GM12878 (cell line): ENCODE data around the gene TMEM14C. TPM values are rescaled to one million over a fixed set of nuclear protein-coding genes. Genes with fewer than 3 reads are reported as not detected.

Source experiments
- ATAC-seq: fragments of 200-7000 bp; cut with Tn5 transposase; 3 replicates; pipeline ENCODE4 v1.9.1; 2020; ENCODE audit warnings: mild to moderate bottlenecking, moderate library complexity
- BruUV-seq: library from RNA; stranded (reverse); fragments of 400-500 nt; replicated peaks from 2 replicates; lab custom pipeline; 2021; lab: Mats Ljungman, UMichigan
- CTCF ChIA-PET: fragments of 300-600 bp; sonication (Branson Sonifier 250); formaldehyde crosslinking; extraction: SDS; loops from one replicate; lab custom pipeline; 2021; ENCODE audit warnings: inconsistent platforms; lab: Yijun Ruan, JAX
- POLR2A ChIA-PET: fragments of 350-600 bp; formaldehyde crosslinking; extraction: SDS; loops from one replicate; lab custom pipeline; 2021; ENCODE audit warnings: inconsistent platforms; lab: Charles Lee
- RAD21 ChIA-PET: fragments of 300-600 bp; sonication (Branson Sonifier 250); formaldehyde crosslinking; loops from one replicate; lab custom pipeline; 2023; ENCODE audit warnings: antibody characterized with exemption; ENCODE audit not compliant: unreplicated experiment; lab: Charles Lee
- SMC1A ChIA-PET: fragments of 300-600 bp; sonication (Branson Sonifier 250); formaldehyde crosslinking; loops from one replicate; lab custom pipeline; 2023; ENCODE audit not compliant: unreplicated experiment, uncharacterized antibody; lab: Charles Lee
- DNase-seq: peaks from one replicate; pipeline ENCODE4 v3.0.0-alpha.2; 2011; ENCODE audit warnings: low read depth, low spot score
- FAIRE-seq: peaks from 3 replicates; lab custom pipeline; 2011; peaks lifted over from hg19 to GRCh38; lab: Jason Lieb, UNC
- H2AFZ ChIP-seq: 2 replicates; pipeline ENCODE4 v1.6.0; 2011; ENCODE audit warnings: low read depth, low read length, control low read depth; ENCODE audit not compliant: control insufficient read depth
- H3K27ac ChIP-seq: 2 replicates; pipeline ENCODE4 v1.5.1; 2011; ENCODE audit warnings: control low read depth; ENCODE audit not compliant: control insufficient read depth, insufficient read depth
- H3K27me3 ChIP-seq, 2 experiments: replicated peaks in 1 of 2; 2 replicates each; pipeline versions ENCODE4 v1.6.0 to v1.6.1; 2011; ENCODE audit warnings: low read length in 1 of 2; ENCODE audit not compliant: control insufficient read depth in 2 of 2, insufficient read depth in 2 of 2
- H3K36me3 ChIP-seq, 2 experiments: 2 replicates each; pipeline ENCODE4 v1.5.1; 2011; ENCODE audit warnings: low read length in 1 of 2; ENCODE audit not compliant: control insufficient read depth in 2 of 2, insufficient read depth in 2 of 2
- H3K4me1 ChIP-seq: 2 replicates; pipeline ENCODE4 v1.6.1; 2011; ENCODE audit warnings: mild to moderate bottlenecking, low read length, moderate library complexity, mixed read lengths; ENCODE audit not compliant: control insufficient read depth, insufficient read depth
- H3K4me2 ChIP-seq: 2 replicates; pipeline ENCODE4 v1.6.0; 2011; ENCODE audit warnings: control low read depth; ENCODE audit not compliant: control insufficient read depth, insufficient read depth
- H3K4me3 ChIP-seq: fragments of 200-600 bp; sonication (generic); 2 replicates; pipeline ENCODE4 v1.5.1; 2016
- H3K79me2 ChIP-seq: 2 replicates; pipeline ENCODE4 v1.6.0; 2011; ENCODE audit warnings: low read length; ENCODE audit not compliant: control insufficient read depth, insufficient read depth
- H3K9ac ChIP-seq: 2 replicates; pipeline ENCODE4 v1.8.0; 2011; ENCODE audit warnings: low read length, control low read depth, mixed read lengths; ENCODE audit not compliant: control insufficient read depth, insufficient read depth
- H3K9me3 ChIP-seq: replicated peaks from 3 replicates; pipeline ENCODE4 v1.5.1; 2011; ENCODE audit warnings: mild to moderate bottlenecking, low read length; ENCODE audit not compliant: control insufficient read depth, insufficient read depth
- H4K20me1 ChIP-seq: 2 replicates; pipeline ENCODE4 v1.6.0; 2011; ENCODE audit not compliant: control insufficient read depth, insufficient read depth
- CHD1 ChIP-seq: IDR thresholded peaks from 2 replicates; pipeline ENCODE4 v1.6.1; 2012; ENCODE audit warnings: low read depth, low read length, improper control_type of control experiment
- CREB1 ChIP-seq: IDR thresholded peaks from 2 replicates; pipeline ENCODE4 v1.6.1; 2012; ENCODE audit warnings: low read depth, mild to moderate bottlenecking, inconsistent platforms
- KLF5 ChIP-seq: fragments of 450-650 bp; IDR thresholded peaks from 2 replicates; pipeline ENCODE4 v1.6.1; 2014; ENCODE audit warnings: mild to moderate bottlenecking; ENCODE audit not compliant: partially characterized antibody
- NR2C2 ChIP-seq: IDR thresholded peaks from 2 replicates; pipeline ENCODE4 v1.6.1; 2011; ENCODE audit warnings: borderline replicate concordance, low read depth; ENCODE audit not compliant: control insufficient read depth, insufficient read length
- PAX8 ChIP-seq: fragments of 450-650 bp; IDR thresholded peaks from 2 replicates; pipeline ENCODE4 v1.6.1; 2017; ENCODE audit warnings: mild to moderate bottlenecking, moderate library complexity
- RAD51 ChIP-seq: fragments of 450-650 bp; IDR thresholded peaks from 2 replicates; pipeline ENCODE4 v1.6.1; 2016; ENCODE audit warnings: moderate library complexity, mild to moderate bottlenecking, inconsistent platforms
- SP1 ChIP-seq: IDR thresholded peaks from one replicate; pipeline ENCODE4 v1.6.1; 2011; ENCODE audit warnings: low read depth, low read length
- SREBF1 ChIP-seq: IDR thresholded peaks from 2 replicates; pipeline ENCODE4 v1.6.1; 2012; ENCODE audit warnings: mild to moderate bottlenecking, low read length
- ZNF24 ChIP-seq: fragments of 450-650 bp; IDR thresholded peaks from 2 replicates; pipeline ENCODE4 v1.6.1; 2017; ENCODE audit warnings: antibody characterized with exemption, mild to moderate bottlenecking
- ZSCAN29 ChIP-seq: fragments of 450-650 bp; IDR thresholded peaks from 2 replicates; pipeline ENCODE4 v1.6.1; 2017; ENCODE audit warnings: mild to moderate bottlenecking, moderate library complexity
- WGBS: methylation state at CpG from one replicate; pipeline ENCODE4 v1.1.6; 2016; ENCODE audit warnings: low lambda C conversion rate; ENCODE audit not compliant: insufficient replicate concordance, insufficient coverage; ENCODE audit errors: missing lambda C conversion rate; 5-methylcytosine and 5-hydroxymethylcytosine counted together
- in situ Hi-C: fragments of 300-500 bp; cut with MboI; formaldehyde crosslinking; loops from 9 replicates; pipeline ENCODE4 v1.14.3; 2018; ENCODE audit warnings: mixed read lengths
- intact Hi-C: fragments of 100-400 bp; cut with micrococcal nuclease; formaldehyde crosslinking; loops from one replicate; pipeline ENCODE4 v1.14.2; 2022; ENCODE audit not compliant: unreplicated experiment
- polyA plus RNA-seq, 11 experiments: library from polyadenylated mRNA; depleted of rRNA in 4 of 11; unstranded in 6 of 11; stranded (reverse) in 5 of 11; fragments of >200 nt; fragmentation: Nextera tagmentation in 4 of 11; fragmentation: Illumina TruSeq in 1 of 11; extraction: Ambion mirVana in 4 of 11; extraction: Trizol in 1 of 11; gene quantifications; 1 replicate in 1 of 11; 2 replicates in 10 of 11; pipeline versions ENCODE4 v1.2.1 to v1.2.3, GENCODE V29; 2011 to 2016; ENCODE audit warnings: inconsistent platforms in 2 of 11, missing spikeins in 2 of 11, low read depth in 1 of 11
- total RNA-seq, 4 experiments: library from RNA; depleted of rRNA in 3 of 4; stranded (reverse); fragments of >200 nt in 3 of 4; fragmentation: Illumina TruSeq in 1 of 4; extraction: Trizol in 1 of 4; gene quantifications; 2 replicates each; pipeline versions ENCODE4 v1.2.1 to v1.2.3, GENCODE V29; 2013 to 2021
- TF ChIP-seq, protein P1 (sequence below): IDR thresholded peaks from 2 replicates; pipeline ENCODE4 v1.6.1; 2011; ENCODE audit warnings: borderline replicate concordance, low read depth, mild to moderate bottlenecking, moderate library complexity, low read length; ENCODE audit not compliant: insufficient read depth, poor library complexity, severe bottlenecking
- TF ChIP-seq, protein P2 (sequence below): fragments of 450-650 bp; IDR thresholded peaks from 2 replicates; pipeline ENCODE4 v1.6.1; 2016; ENCODE audit warnings: mild to moderate bottlenecking
- TF ChIP-seq, protein P3 (sequence below): fragments of 450-650 bp; IDR thresholded peaks from 2 replicates; pipeline ENCODE4 v1.6.1; 2017; ENCODE audit warnings: mild to moderate bottlenecking
- TF ChIP-seq, protein P4 (sequence below): fragments of 450-650 bp; IDR thresholded peaks from 2 replicates; pipeline ENCODE4 v1.6.1; 2016; ENCODE audit warnings: mild to moderate bottlenecking
- TF ChIP-seq, protein P5 (sequence below): fragments of 450-650 bp; IDR thresholded peaks from 2 replicates; pipeline ENCODE4 v1.6.1; 2016; ENCODE audit warnings: mild to moderate bottlenecking, moderate library complexity, borderline replicate concordance

Gene TMEM14C
- total and polyA plus RNA-seq, 10 of the 15 experiments (the other 5 are each of a cell fraction or from before 2014, with no cell fraction given) = 66.0 to 224 (median 134) TPM

DNA sequence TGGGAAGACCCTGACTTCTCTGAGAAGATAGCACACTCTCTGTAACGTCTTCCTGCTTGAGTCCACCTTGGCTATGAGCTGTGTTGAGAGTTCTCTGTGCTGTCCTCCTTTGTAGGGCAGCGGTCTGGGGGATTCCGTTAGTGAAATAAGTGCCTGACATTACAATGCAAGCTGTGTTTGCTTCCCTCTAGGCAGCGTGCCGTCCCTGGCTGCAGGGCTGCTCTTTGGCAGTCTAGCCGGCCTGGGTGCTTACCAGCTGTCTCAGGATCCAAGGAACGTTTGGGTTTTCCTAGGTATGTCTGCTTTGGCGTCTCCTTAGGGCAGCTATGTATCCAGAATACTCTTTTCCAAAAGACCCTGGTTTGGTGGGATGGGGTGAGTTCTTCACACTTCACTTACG lies 2.8 kb downstream of the TMEM14C start:
- in situ Hi-C loops (no loop called here), intact Hi-C loops (loop anchor here (10.0 kb wide), 1 partner anchor 191 kb away; no protein-coding TSS in a partner anchor)
- Histone ChIP-seq H3K27me3 (no peaks in the 10 kb centered on the region), H2AFZ (no peak overlapping the region), H3K4me2 (no peak overlapping the region), H3K4me3 (no peak overlapping the region), H4K20me1 (no peaks in the 10 kb centered on the region), H3K36me3 (peaks cover 0 to 3% of the 10 kb centered on the region in 2 experiments; a peak in 1 of 4 replicates), H3K9ac (no peak overlapping the region), H3K27ac (no peak overlapping the region), H3K9me3 (no peaks in the 10 kb centered on the region), H3K4me1 (no peaks in the 10 kb centered on the region; the same call in 1 of the 2 replicates), H3K79me2 (peaks cover 13% of the 10 kb centered on the region)
- CTCF ChIA-PET = no interaction called here
- SMC1A ChIA-PET = interaction anchor here (1.1 to 1.2 kb wide), 2 partner anchors 12 to 247 kb away, joined by 3 to 5 read pairs; no protein-coding TSS in a partner anchor
- DNase-seq (no peak), FAIRE-seq (no peak), ATAC-seq (no peak)
- 92% methylated on average over 9 of the region's 9 CpGs for WGBS
- BruUV-seq = no TSS peak
- RAD21 ChIA-PET = no interaction called here
- POLR2A ChIA-PET = no interaction called here
- TF ChIP-seq ZSCAN29 (no peak), CREB1 (no peak), SP1 (no peak), KLF5 (no peak), CHD1 (no peak), PAX8 (no peak), SREBF1 (no peak), RAD51 (no peak), NR2C2 (no peak), ZNF24 (no peak)
- TF ChIP-seq, protein P1, sequence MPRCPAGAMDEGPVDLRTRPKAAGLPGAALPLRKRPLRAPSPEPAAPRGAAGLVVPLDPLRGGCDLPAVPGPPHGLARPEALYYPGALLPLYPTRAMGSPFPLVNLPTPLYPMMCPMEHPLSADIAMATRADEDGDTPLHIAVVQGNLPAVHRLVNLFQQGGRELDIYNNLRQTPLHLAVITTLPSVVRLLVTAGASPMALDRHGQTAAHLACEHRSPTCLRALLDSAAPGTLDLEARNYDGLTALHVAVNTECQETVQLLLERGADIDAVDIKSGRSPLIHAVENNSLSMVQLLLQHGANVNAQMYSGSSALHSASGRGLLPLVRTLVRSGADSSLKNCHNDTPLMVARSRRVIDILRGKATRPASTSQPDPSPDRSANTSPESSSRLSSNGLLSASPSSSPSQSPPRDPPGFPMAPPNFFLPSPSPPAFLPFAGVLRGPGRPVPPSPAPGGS = no peak
- TF ChIP-seq, protein P2, sequence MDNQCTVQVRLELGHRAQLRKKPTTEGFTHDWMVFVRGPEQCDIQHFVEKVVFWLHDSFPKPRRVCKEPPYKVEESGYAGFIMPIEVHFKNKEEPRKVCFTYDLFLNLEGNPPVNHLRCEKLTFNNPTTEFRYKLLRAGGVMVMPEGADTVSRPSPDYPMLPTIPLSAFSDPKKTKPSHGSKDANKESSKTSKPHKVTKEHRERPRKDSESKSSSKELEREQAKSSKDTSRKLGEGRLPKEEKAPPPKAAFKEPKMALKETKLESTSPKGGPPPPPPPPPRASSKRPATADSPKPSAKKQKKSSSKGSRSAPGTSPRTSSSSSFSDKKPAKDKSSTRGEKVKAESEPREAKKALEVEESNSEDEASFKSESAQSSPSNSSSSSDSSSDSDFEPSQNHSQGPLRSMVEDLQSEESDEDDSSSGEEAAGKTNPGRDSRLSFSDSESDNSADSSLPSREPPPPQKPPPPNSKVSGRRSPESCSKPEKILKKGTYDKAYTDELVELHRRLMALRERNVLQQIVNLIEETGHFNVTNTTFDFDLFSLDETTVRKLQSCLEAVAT = no peak
- TF ChIP-seq, protein P3, sequence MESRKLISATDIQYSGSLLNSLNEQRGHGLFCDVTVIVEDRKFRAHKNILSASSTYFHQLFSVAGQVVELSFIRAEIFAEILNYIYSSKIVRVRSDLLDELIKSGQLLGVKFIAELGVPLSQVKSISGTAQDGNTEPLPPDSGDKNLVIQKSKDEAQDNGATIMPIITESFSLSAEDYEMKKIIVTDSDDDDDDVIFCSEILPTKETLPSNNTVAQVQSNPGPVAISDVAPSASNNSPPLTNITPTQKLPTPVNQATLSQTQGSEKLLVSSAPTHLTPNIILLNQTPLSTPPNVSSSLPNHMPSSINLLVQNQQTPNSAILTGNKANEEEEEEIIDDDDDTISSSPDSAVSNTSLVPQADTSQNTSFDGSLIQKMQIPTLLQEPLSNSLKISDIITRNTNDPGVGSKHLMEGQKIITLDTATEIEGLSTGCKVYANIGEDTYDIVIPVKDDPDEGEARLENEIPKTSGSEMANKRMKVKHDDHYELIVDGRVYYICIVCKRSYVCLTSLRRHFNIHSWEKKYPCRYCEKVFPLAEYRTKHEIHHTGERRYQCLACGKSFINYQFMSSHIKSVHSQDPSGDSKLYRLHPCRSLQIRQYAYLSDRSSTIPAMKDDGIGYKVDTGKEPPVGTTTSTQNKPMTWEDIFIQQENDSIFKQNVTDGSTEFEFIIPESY = no peak
- TF ChIP-seq, protein P4, sequence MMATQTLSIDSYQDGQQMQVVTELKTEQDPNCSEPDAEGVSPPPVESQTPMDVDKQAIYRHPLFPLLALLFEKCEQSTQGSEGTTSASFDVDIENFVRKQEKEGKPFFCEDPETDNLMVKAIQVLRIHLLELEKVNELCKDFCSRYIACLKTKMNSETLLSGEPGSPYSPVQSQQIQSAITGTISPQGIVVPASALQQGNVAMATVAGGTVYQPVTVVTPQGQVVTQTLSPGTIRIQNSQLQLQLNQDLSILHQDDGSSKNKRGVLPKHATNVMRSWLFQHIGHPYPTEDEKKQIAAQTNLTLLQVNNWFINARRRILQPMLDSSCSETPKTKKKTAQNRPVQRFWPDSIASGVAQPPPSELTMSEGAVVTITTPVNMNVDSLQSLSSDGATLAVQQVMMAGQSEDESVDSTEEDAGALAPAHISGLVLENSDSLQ = no peak
- TF ChIP-seq, protein P5, sequence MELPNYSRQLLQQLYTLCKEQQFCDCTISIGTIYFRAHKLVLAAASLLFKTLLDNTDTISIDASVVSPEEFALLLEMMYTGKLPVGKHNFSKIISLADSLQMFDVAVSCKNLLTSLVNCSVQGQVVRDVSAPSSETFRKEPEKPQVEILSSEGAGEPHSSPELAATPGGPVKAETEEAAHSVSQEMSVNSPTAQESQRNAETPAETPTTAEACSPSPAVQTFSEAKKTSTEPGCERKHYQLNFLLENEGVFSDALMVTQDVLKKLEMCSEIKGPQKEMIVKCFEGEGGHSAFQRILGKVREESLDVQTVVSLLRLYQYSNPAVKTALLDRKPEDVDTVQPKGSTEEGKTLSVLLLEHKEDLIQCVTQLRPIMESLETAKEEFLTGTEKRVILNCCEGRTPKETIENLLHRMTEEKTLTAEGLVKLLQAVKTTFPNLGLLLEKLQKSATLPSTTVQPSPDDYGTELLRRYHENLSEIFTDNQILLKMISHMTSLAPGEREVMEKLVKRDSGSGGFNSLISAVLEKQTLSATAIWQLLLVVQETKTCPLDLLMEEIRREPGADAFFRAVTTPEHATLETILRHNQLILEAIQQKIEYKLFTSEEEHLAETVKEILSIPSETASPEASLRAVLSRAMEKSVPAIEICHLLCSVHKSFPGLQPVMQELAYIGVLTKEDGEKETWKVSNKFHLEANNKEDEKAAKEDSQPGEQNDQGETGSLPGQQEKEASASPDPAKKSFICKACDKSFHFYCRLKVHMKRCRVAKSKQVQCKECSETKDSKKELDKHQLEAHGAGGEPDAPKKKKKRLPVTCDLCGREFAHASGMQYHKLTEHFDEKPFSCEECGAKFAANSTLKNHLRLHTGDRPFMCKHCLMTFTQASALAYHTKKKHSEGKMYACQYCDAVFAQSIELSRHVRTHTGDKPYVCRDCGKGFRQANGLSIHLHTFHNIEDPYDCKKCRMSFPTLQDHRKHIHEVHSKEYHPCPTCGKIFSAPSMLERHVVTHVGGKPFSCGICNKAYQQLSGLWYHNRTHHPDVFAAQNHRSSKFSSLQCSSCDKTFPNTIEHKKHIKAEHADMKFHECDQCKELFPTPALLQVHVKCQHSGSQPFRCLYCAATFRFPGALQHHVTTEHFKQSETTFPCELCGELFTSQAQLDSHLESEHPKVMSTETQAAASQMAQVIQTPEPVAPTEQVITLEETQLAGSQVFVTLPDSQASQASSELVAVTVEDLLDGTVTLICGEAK = no peak
